Suppressor macrophage (primary cell): ENCODE data around the gene CGA.
"Not testable (repeated sequence)": the region's sequence is repeated elsewhere in the genome, so short reads cannot be mapped to it uniquely, and the experiment has no call there.

ENCODE experiments used
- DNase-seq, 4 experiments: peaks; one replicate each; pipeline ENCODE4 v3.0.0-alpha.2; 2020 to 2022
- total RNA-seq, 17 experiments: gene quantifications; one replicate each; lab custom pipeline; 2026; ENCODE audit warnings: mixed read lengths in 6 of 17, inconsistent platforms in 3 of 17; lab: John Stamatoyannopoulos, UW

Gene CGA
- total RNA-seq: 0 to 0.66 (median 0) reads per million in 17 experiments

DNA sequence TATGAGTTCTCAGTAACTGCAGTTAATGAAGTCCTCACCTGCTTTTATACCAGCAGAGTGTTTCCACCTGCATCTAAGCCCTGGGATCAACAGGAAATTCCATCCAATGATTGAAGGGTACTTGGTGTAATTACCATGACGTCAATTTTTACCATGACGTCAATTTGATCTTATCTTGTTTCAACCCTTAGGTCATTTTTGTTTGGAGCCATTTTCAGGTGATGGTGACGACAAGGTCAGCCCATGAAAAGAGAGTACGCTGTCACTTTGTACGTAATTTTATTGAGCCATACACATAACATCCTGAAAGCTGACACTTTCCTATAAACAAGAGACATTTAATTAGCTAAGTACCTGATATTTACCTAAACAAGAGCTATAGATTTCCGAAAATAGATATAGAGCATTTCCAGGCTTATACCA, at the start of gene CGA:
TSS of gene CGA (minus strand) at position 20 of the 423 bp plus-strand sequence. CDS start 6,906 bp downstream, outside the sequence.
- no peak for DNase-seq

DNA sequence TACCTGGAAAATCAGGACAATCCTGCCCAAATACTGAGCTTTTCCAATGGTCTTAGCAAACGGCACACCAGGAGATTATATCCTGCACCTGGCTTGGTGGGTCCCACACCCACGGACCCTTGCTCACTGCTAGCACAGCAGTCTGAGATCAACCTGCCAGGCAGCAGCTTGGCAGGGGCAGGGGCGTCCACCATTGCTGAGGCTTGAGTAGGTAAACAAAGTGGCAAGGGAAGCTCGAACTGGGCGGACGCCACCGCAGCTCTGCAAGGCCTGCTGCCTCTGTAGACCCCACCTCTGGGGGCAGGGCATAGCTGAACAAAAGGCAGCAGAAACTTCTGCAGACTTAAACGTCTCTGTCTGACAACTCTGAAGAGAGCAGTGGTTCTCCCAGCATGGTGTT, 45.0 kb upstream of the CGA start:
- DNase-seq: not testable (repeated sequence)

DNA sequence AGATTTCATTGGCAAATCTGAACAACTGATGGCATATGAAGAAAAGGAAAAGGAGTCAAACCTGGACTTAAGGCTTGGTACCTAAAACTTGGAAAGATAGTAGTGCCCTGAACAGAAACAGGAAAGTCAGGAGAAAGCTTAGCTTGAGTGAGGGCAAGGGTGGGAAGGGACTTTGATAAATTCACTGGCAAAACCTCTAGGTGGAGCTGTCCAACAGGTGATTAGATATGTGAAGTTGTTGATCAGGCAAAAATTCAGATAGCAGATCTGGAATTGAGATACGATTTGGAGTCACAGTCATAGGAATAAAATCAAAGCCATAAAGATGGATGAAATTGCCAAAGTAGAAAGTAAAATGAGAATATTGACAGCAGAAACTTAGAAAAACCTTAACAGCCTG, 44.3 kb upstream of the CGA start:
- DNase-seq: peak; percentile 56 to 78 (median 67)

DNA sequence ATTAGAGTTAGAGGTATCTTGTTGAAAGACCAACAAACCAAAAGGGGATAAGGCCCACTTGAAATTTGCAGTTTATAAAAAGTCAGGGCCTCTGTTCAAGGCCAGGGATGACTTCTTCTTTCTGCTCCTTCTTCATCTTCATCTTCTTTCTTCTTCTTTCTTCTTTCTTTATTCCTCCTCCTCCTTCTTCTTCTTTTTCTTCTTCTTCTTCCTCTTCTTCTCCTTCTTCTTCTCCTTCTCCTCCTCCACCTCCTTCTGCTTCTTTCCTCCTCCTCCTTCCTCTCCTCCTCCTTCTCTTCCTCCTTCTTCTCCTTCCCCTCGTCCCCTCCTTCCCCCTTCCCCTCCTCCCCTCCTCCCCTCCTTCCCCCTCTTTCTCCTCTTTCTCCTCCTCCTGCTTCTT, 42.1 kb upstream of the CGA start:
- no peak for DNase-seq

DNA sequence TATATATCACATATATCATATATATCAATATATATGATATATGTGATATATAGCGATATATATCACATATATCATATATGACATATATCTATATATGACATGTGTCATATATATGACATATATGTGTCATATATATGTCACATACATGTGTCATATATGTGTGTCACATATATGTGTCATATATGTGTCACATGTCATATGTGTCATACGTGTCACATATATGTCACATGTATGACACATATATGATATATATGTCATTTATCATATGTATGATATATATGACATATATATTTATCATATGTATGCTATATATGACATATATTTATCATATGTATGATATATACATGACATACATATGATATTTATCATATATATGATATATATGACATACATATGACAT, 32.8 kb upstream of the CGA start:
- no peak for DNase-seq

DNA sequence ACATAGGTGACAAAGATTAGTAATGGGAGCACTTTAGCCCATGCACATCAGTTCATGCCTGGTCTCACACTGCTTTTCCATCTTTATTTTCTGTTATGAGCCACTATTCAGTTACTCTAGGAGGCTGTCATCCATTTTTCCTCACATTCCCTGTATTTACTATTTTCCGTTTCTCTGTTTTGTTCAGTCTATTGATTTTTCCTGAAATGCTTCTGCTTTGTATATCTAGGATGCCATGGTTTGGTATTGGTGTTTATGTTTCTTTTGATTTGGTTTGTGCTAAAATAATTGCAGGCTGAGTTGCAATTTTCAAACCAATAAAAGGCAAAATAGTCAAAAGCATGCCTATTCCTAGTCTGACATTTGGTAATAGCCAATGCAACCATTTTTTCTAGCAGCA, 31.6 kb upstream of the CGA start:
- DNase-seq: no peak

DNA sequence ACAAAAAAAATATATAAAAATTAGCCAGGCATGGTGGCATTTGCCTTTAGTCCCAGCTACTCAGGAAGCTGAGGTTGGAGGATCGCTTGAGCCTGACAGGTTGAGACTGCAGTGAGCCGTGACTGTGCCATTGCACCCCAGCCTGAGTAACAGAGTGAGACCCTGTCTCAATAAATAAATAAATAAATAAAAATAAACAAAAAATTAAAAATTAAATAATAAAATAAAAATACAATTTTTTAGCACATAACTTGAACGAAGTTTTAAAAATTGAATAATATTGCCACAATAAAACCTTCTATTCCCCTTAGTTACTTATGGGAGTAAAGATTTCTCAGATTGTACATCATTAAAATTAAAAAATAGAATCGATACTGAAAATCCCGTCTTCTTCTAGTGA, 29.2 kb upstream of the CGA start:
- no peak for DNase-seq

DNA sequence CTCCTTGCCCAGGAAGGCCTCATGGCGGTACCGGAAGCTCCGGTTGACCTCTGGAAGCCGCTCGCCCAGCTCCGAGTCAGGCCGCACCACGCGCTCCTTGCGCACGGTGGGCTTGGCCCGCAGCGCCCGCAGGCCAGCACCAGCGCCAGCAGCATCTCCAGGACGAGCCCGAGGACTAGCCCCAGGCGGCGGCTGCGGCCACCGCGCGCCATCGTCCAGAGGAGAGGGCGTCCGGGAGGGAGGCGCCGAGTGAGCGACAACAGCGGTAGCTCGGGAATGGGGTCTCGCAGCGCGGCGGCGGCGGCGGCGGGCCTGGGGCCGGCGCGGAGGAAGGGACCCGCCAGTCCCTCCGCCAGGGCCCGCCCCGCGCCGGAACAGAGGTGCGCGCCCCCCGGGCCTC, 27.6 kb upstream of the CGA start:
- DNase-seq: no peak

DNA sequence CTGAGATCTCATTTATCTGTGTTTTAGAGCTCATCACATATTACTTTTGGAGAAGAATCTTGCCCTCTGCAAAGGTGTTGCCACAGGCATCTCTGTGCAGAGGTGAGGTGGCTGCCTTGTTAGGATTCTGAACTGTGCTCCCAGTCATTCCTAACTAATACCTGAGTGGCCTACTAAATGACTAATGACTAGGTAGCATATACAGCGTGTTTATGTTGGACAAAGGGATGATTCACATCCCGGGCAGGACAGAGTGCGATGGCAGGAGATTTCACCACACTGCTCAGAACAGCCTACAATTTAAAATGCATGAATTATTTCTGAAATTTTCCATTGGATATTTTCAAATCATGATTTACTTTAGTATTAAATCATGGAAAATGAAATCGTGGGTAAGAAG, 23.1 kb upstream of the CGA start:
- no peak for DNase-seq

DNA sequence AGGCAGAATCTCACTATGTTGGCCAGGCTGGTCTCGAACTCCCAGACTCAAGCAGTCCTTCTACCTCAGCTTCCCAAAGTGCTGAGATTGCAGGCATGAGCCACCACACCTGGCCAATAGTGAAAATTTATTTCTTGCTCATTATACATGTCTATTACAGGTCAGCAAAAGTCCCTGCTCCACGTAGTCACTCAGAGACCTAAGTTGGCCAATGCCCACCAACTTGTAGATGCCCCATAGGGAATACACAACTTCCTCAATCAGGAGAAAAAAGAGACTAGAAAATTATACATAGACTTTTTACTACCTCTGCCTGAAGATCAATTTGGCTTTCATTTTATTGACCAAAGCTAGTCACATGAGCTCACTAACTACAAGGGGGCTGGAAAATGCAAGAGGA, 22.0 kb upstream of the CGA start:
- DNase-seq: no peak

DNA sequence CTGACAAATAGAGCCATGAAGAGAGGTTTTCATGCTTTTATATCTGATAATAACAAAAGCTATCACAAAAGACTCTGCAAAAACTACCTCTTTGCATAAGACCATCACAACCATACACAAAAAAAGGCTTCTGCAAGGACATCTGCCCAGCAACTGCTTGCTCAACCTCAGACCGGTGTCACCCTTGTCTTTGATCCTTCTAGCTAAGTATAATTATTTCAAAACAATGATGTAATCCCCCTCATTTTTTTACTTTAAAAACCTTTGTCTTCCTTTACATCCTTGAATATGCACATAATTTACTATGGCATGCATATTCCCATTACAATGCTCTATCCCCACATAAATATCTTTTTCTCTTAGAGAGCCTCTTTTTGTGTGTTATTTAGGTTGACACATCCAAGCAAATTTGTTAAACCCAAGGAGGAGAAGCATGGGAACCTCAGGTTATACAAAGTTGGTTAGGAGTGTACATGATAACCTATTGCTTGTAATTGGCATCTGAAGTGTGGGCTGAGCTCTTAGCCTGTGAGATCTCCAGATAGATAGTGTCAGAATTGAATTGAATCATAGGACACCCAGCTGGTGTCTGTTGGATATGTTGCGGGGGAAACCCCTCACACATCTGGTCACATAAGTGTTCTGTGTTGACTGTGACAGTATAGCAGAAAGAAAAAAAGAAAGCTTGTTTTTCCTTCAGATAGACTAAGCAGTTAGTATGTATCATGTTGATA, 20.7 kb upstream of the CGA start:
- DNase-seq: no peak

DNA sequence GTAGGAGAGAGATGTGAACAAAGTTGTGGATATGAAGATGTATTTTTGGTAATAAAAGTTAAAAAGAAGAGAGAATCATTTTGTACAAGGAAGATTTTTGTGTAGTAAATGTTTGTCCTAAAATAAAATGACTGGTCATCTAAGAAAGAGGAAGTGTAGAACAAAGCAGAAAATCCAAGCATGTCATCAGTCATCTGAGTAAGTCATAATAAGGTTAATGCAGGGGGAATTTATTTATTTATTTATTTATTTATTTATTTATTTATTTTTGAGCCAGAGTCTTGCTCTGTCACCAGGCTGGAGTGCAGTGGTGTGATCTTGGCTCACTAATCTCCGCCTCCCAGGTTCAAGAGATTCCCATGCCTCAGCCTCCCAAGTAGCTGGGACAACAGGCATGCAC, 15.7 kb upstream of the CGA start:
- DNase-seq: peak; percentile 24 to 75 (median 54)

DNA sequence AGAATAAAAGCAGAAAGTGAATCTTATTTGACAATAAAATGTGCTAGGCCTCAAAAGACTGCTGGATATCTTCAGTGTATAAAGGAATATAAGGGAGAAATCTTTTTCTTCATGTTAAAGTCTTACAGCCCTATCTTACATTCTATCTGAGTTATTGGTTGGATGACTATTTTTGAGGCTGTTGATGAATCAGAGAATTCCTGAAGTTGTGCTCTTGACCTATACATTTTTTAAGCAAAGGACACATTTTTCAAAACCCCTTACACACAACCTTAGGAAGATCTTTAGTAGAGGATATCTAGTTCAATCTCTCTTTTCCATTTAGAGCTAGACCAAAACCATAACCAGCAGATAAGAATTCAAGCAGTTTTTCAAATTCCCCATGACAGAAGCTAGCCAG, 10.9 kb upstream of the CGA start:
- DNase-seq: no peak

DNA sequence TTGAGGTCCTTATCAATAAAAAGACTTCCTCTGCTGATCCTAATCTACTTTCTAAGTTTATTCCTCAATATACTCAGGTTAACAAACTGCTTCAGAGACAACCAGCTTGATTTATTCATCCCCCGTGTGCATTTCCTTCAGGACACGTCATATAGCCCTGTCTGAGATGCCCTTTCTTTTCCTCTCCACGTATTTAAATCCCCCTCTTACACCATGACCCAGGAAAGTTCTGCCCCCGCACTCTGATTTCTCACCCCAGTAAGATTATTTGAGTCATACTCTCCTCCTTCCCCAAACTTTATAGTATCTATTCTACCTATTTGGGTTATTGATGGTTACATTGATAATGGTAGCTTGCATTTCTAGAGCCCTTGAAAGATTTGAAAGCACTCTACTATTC, 9.8 kb upstream of the CGA start:
- DNase-seq: peak in 3 of 4 experiments; percentile 9 to 34 (median 19)

DNA sequence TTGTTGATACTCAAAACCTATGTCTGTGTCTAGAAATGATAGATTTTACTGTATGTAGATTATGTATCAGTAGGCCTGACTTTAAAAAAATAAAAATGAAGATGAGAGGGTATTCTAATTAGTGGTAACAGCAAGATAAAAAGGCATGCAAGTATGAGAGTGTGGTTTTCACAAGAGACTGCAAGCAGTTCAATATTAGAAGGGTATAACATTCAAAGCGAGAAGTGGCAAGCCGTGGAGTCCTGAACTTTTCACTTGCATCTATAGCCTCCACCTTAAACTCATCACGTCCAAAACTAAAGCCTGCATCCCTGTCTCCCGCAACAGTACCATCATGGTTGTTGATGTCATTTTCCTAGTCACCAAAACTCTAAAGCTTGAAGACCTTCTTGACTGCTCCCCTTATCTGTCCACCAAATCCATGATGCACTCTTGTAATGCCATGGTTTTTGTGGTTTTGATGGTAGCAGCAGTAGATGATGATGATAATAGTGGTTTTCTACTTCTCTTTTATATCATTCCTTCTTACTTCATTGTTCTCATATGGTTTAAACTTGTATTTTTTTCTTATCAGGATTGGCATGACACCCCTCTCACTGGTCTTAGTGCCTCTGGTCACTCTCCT, 9.2 kb upstream of the CGA start:
- no peak for DNase-seq

DNA sequence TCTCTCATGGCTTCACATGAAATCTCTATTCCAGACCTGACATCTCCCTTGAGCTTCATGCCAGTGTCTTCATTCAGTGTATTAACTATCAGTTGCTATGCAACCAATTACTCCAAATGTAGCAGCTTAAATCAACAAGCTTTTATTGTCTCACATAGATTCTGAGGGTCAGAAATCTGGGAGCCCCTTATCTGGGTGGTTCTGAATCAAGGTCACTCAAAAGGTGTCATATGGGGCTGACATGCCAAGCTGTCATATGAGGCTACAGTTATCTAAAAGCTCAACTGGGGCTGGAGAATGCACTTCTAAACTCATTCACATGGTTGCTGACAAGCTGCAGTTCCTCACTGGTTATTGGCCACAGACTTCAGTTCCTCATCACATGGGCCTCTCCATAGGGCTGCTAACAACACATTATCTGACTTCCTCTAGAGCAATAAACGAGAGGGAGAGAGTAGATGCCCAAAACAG, 7.3 kb upstream of the CGA start:
- peak; percentile 31 to 62 (median 44) for DNase-seq

DNA sequence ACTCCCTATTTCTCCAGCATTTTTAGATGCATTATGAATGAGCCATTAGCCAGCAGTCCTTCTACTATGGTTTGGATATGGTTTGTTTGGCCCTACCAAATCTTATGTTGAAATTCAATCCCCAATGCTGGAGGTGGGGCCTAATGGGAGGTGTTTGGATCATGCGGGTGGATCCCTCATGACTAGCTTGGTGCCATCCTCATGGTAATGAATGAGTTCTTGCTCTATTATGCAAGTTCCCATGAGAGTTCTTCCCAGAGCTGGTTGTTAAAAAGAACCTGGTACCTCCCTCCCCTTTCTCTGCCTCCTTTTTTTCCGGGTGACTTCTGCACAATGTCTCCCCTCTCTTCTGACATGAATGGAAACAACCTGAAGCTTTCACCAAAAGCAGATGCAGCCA, 6.2 kb upstream of the CGA start:
- DNase-seq: no peak

DNA sequence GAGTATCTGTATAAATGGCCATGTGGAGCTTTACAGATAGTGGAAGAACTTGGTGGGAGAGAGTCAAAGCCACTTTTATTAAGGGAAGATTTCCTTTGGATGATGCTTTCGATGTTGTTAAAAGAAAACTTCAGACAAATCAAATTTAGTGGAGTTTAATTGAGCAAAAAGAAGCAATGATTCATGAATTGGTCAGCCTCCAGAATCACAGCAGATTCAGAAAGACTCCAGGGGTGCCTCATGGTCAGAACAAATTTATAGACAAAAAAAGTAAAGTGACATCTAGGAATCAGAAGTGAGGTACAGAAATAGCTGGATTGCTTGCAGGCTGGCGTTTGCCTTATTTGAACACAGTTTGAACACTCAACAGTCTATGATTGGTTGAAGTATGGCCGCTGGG, 5.3 kb upstream of the CGA start:
- no peak for DNase-seq

DNA sequence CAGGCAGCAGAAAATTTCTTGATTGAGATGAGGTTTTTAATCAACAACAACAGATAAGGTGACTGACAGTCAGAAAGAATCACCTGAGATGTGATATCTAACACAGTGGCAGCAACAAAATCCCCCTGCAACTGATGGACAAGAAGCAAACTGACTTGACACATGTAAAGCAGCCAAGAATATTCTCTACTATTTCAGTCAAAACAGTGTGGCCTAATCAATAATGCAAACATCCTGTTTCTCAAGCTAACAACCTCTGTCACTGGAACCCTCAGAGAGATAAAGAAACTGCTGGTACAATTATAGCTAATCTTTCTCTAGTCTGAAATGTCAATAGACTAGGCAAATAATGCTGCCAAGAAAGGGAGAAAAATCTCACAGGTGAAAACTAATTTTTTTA, 4.6 kb upstream of the CGA start:
- no peak for DNase-seq

DNA sequence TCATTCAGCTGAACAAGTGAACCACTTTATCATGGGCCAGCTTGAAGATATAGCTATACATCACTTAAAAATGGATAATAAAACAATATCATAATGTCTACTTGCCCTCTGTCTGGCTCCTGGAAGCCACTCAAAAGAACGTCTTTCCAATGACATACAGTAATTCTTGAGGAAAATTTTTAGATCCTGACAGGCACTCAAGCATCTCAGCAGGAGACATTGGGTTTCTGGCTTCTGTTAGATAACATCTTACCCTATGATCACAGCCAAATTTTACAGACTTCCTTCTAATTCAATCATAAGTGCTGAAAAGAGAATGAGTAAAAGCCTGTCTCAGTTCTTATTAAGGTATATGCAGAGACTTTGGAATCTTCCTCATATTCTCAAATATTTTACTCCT, 330 bp downstream of the CGA start:
- no peak for DNase-seq

DNA sequence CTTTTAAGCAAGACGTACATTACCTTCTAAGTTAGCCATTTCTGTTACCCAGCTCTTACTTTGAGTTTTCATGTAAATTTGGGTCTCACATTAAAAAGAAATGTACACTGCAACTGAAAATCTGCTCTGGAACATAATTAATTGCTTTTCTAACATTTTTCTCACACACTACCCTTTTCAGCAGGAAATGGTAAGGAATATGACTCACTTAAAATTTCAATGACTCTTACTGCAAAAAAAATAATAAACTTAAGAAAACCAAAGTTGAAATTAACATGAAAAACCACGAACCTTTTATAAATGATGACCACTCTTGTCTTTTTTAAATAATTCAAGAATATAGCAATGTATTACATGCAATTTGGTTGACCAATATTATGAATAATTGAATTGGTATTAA, 1.3 kb downstream of the CGA start:
- peak in 1 of 4 experiments; percentile 8 for DNase-seq

DNA sequence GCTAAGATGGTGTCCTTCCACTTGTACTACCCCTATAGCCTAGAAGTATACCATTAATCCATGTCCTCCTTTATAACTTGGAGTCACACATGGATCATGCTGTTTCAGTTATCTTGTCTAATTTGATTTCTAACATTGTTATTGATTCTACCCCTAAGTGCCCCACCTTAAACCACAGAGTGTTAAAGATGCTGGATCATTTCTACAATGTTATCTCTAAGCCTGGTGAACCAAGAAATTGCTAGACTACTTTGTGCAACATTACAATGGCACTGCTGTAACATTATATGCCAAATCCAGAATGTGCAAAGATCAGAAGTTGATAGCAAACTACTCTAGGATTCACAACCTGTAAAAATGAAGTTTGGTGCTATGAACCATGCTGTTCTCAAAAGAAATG, 1.7 kb downstream of the CGA start:
- no peak for DNase-seq

DNA sequence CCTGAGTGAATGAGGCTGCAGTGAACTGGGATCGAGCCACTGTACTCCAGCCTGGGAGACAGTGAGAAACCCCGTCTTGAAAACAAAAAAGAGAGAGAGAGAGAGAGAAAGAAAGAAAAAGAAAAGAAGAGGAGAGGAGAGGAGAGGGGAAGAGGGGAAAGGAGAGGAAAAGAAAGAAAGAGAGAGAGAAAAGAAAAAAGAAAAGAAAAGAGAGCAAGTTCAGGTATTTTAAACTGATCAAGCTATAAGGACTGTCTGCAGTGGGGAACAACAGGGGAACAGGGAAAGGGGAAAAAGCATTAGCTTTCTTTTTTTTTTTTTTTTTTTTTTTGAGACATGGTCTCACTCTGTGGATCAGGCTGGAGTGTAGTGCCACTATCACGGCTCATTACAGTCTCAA, 2.5 kb downstream of the CGA start:
- no peak for DNase-seq

DNA sequence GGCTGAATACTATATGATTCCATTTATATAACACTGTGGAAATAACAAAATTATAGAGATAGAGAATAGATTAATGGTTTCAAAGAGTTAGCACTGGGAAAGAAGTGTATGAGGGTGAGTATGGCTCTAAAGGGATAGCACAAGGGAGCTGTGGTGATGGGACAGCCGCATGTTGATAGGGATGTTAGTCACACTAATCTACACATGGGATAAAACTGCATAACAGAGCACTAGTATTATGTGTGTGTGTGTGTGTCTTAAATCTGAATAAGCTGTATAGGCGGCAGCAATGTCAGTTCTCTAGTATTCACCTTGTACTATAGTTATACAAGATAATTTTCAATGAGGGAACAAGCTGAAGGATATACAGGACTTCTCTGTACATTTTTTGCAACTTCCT, 5.8 kb downstream of the CGA start:
- no peak for DNase-seq
